ENCODE measurements around the gene GPX2. TPM values are rescaled to one million over a fixed set of nuclear protein-coding genes. Genes with fewer than 3 reads are reported as not detected.

GPX2 gene
- total RNA-seq, 1 donor from 2014 or later, result 77.3 TPM

GRCh38 chr14:64937821-64938193 is 4.7 kb downstream of the GPX2 start:
- no peak for DNase-seq (ENCODE audit: extremely low spot score in 2 of 2)
- H3K27ac ChIP-seq, result no peak overlapping the region
- TF ChIP-seq POLR2A (IDR thresholded peaks at IDR 0.05) (no peak), POLR2AphosphoS5 (IDR thresholded peaks at IDR 0.05; ENCODE audit: insufficient read depth in 1 of 2, low read depth in 1 of 2) (no peak), CTCF (IDR thresholded peaks at IDR 0.05) (no peak)
- H3K4me1 ChIP-seq, result peaks cover 6% of the 10 kb centered on the region
- peaks cover 0 to 10% of the 10 kb centered on the region in 2 donors for H3K36me3 ChIP-seq
- H3K4me3 ChIP-seq, result no peak overlapping the region
- intact Hi-C loops (cut with DNase I), result loop anchor here (10.0 kb wide), 1 partner anchor 1317 kb away; no protein-coding TSS in a partner anchor
- no peaks in the 10 kb centered on the region for H3K27me3 ChIP-seq
- H3K9me3 ChIP-seq, result no peaks in the 10 kb centered on the region

- peaks cover 6% of the 10 kb centered on the region for H3K4me1 ChIP-seq
- peaks cover 0 to 14% of the 10 kb centered on the region in 2 donors for H3K36me3 ChIP-seq
- no peak overlapping the region for H3K4me3 ChIP-seq
- H3K27ac ChIP-seq, result no peak overlapping the region
- intact Hi-C loops (cut with DNase I), result loop anchor here (10.0 kb wide), 1 partner anchor 1318 kb away; no protein-coding TSS in a partner anchor
- TF ChIP-seq POLR2AphosphoS5 (IDR thresholded peaks at IDR 0.05; ENCODE audit: insufficient read depth in 1 of 2, low read depth in 1 of 2) (no peak), CTCF (IDR thresholded peaks at IDR 0.05) (no peak), POLR2A (IDR thresholded peaks at IDR 0.05) (no peak)
- H3K9me3 ChIP-seq, result no peaks in the 10 kb centered on the region
- no peak for DNase-seq (ENCODE audit: extremely low spot score in 2 of 2)
- H3K27me3 ChIP-seq, result no peaks in the 10 kb centered on the region
Measured at GRCh38 chr14:64937171-64937820, 5.2 kb downstream of the GPX2 start.

GRCh38 chr14:64935508-64935907 is 7.0 kb downstream of the GPX2 start:
- H3K27ac ChIP-seq, result no peak overlapping the region
- peaks cover 6% of the 10 kb centered on the region for H3K4me1 ChIP-seq
- TF ChIP-seq POLR2A (IDR thresholded peaks at IDR 0.05) (no peak), POLR2AphosphoS5 (IDR thresholded peaks at IDR 0.05; ENCODE audit: insufficient read depth in 1 of 2, low read depth in 1 of 2) (no peak), CTCF (IDR thresholded peaks at IDR 0.05) (no peak)
- H3K9me3 ChIP-seq, result no peaks in the 10 kb centered on the region
- H3K36me3 ChIP-seq, result peaks cover 0 to 19% of the 10 kb centered on the region in 2 donors
- H3K4me3 ChIP-seq, result no peak overlapping the region
- intact Hi-C loops (cut with DNase I), result loop anchor here (10.0 kb wide), 1 partner anchor 1319 kb away; no protein-coding TSS in a partner anchor
- no peak for DNase-seq (ENCODE audit: extremely low spot score in 2 of 2)
- H3K27me3 ChIP-seq, result no peaks in the 10 kb centered on the region

- Histone ChIP-seq H3K4me1 (peaks cover 6% of the 10 kb centered on the region), H3K36me3 (peaks cover 0 to 19% of the 10 kb centered on the region in 2 donors), H3K27me3 (no peaks in the 10 kb centered on the region), H3K27ac (no peak overlapping the region), H3K9me3 (no peaks in the 10 kb centered on the region), H3K4me3 (no peak overlapping the region)
- no peak for DNase-seq (ENCODE audit: extremely low spot score in 2 of 2)
- intact Hi-C loops (cut with DNase I), result loop anchor here (10.0 kb wide), 1 partner anchor 1320 kb away; no protein-coding TSS in a partner anchor
- TF ChIP-seq POLR2AphosphoS5 (IDR thresholded peaks at IDR 0.05; ENCODE audit: insufficient read depth in 1 of 2, low read depth in 1 of 2), result no peak
- TF ChIP-seq POLR2A (IDR thresholded peaks at IDR 0.05), result no peak
- TF ChIP-seq CTCF (IDR thresholded peaks at IDR 0.05), result no peak
Measured at GRCh38 chr14:64934338-64934929, 8.1 kb downstream of the GPX2 start.

GRCh38 chr14:64932231-64932630 is 10.3 kb downstream of the GPX2 start:
- TF ChIP-seq CTCF (IDR thresholded peaks at IDR 0.05) (no peak), POLR2AphosphoS5 (IDR thresholded peaks at IDR 0.05; ENCODE audit: insufficient read depth in 1 of 2, low read depth in 1 of 2) (no peak)
- H3K36me3 ChIP-seq, result peaks cover 0 to 19% of the 10 kb centered on the region in 2 donors
- intact Hi-C loops (cut with DNase I), result loop anchor here (10.0 kb wide), 1 partner anchor 1323 kb away; no protein-coding TSS in a partner anchor
- H3K4me3 ChIP-seq, result no peak overlapping the region
- H3K27ac ChIP-seq, result no peak overlapping the region
- peaks cover 4% of the 10 kb centered on the region for H3K4me1 ChIP-seq
- H3K9me3 ChIP-seq, result no peaks in the 10 kb centered on the region
- H3K27me3 ChIP-seq, result no peaks in the 10 kb centered on the region
- DNase-seq (ENCODE audit: extremely low spot score in 2 of 2), result no peak
